Stimulated activated CD4-positive, alpha-beta T cell treated with anti-CD3 and anti-CD28 coated beads, Interleukin-4, amount 100 ng/mL, for 4 hours (primary cell): ENCODE results near the gene TOX2.
A peak's percentile ranks its signal among the peaks of the same experiment; 100 is the strongest.

Experiments used
- DNase-seq, 2 experiments: peaks; one replicate each; pipeline ENCODE4 v3.0.0-alpha.2; 2020

TOX2 gene

DNA sequence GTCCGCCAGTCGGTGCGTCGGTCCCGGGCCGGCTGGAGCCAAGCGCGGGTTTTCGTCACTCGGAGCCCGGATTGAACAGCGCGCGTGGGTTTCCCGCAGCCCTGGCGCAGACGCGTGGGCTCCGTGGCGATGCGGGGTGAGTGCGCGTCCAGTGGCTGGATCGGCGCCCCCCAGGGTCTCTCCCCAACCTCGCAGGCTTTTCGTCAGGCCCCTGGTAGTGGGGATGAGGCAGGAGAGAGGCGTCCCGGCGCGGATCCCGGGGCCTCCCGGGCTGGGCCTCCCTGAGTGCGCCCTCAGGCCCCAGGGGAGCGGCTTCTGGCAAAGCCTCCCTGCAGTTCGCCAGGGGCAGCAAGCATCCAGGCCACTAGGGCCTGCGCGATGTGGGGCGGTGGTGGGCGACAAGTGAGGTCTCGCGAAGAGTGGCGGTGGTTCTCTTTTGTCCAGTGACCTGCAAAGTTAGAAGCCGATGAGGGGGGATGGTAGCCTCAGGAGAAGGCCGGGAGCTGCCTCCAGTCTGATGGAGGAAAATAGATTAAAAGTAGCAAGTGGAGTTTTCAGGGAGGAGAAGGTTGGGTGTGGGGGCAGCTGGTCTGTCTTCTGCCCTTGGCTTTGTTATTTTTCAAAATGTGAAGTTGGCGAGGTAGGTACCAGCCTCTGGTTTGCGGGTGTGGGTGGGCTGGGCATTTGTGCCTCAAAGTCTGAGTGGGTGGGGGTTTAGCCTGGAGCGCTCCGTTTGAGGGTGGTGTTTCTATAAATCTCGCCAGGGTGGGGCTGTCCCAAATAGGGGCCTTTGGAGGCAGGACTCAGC is 1.6 kb downstream of the TOX2 start:
- DNase-seq: peak in 1 of 2 experiments; percentile 10

DNA sequence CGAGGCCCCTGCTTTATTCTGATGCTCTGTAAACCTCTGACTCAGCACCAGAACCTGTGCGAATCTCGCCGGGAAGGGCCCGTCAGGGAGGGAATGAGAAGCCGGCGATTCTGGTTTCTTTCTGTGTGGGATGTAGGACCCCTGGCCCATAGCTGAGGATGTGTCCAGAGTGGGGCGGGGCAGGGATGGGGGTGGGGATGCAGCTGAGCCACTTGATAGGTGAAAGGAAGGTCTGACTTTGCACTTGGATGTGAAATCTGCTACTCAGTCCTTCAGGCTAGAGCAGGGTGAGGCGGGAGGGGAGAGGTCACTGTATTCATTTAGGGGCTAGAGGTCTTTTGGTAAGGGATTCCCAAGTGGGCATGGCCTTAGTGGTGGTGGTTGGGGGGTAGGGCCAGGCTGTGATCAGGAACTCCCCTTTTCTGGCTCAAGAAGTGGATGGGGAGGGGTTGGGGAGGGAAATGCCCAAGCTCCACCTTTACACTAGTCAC is 2.3 kb downstream of the TOX2 start:
- DNase-seq: no peak

DNA sequence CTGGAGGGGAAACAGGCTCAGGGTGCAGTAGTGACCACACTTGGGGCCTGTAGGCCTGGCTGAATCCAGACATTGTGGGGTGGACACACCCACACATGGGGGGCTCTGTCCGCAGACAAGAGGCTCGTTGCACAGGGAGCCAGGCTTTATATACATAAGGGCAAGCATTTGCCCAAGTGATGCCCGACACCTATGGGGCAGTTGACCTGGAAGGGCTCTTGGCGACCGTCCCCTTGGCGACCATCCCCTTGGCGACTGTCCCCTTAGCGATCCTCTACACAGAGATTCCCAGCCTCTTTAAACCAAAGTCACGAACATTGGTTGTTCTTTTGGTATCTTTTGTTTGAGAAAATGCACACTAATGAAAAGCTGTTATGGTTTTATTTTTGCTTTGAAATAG is 2.7 kb downstream of the TOX2 start:
- DNase-seq: no peak

DNA sequence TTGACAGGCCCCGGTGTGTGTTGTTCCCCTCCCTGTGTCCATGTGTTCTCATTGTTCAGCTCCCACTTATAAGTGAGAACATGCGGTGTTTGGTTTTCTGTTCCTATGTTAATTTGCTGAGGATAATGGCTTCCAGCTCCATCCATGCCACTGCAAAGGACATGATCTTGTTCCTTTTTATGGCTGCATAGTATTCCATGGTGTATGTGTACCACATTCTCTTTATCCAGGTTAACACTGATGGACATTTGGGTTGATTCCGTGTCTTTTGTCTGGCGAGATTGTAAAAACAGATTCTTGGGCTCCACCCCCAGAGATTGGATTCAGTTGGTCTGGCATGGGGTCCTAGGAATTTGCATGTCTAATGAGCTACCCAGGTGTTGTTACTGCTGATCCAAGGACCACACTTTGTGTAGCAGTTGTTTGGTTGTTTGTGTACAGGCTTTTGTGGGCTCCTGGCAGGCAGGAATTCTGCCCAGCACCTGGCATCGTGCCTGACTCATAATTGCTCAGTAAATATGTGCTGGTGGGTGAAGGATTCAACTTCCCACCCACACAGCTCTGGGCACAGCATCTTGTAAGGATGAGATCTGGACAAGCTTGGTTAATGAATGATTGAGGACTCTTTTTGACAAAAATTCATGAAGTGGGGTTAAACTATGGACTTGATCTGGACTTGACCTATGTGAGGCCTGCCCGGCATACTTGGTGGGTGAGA is 5.2 kb downstream of the TOX2 start:
- no peak for DNase-seq

DNA sequence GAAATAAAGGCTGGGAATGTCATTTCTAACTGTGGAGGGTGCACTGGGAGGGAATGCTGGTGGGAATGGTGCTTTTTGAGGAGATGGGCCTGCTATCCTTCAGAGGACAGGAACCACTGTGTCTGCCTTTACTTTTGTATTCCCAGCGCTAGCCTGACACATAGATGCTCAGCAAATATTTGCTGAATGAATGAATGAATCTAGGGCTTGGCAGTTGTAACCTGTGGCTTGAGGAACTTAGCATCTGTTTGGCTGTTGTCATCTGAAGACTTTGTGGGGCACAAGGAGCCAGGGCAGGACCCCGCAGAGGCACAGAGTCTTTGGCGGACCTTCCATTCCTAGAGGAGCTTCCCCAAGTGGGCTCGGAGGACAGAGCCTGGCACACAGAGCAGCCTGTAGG is 6.1 kb downstream of the TOX2 start:
- DNase-seq: no peak

DNA sequence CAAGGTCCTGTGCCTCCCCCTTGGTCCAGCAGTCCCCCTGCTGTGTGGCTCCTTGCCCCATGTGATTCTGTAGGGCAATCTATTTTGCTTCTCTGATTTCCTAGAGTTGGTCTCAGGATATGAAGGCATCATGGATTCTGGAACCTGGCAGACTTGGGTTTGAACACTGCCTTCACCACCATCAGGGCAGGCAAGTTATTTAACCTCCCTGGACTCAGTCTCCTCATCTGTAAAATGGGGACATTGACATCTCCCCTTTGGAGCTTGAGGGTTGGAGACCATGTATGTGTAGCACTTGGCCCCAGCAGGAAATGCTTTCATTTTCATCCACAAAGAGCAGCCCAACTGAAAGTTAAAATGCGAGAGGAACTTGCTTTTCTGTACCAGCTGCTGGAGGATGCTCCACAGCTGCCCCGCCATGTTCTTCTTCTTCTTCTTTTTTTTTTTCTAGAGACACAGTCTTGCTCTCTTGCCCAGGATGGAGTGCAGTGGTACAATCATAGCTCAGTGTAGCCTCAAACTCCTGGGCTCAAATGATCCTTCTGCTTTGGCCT is 6.7 kb downstream of the TOX2 start:
- no peak for DNase-seq

DNA sequence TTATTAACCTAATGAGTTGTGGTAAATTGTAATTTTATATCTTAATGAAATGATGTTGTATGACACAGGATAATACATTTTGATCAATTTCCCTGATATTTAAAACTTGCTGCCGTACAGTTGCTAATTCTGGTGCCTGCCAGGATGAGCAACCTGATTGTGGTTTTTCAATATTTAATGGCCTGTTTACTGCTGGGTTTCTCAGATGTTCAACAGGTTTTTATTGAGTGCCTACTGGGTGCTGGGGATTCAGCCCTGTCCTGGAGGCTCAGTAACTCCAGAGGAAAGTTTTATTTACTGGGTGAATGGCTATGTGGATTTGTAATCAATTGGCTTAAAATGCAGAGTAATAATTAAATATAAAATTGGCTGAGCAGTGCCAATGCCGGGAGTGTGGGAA is 8.0 kb downstream of the TOX2 start:
- no peak for DNase-seq

DNA sequence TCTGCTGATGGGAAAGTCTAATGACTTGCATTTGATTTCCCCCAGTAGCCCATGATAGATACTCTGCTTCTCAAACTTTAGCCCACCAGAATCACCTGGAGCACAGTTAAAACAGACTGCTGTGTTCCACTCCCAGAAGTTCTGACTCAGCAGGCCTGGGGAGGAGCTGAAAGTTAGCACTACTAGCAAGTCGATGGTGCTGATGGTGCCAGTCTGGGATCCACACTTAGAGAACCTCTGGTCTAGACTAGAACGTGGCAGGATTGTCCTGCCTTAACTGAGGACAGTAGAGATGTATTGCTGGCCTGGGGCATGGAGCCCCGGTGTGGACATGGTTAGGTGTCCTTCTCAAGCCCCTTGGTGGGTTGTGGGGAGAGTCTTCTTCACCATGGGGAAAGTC is 8.7 kb downstream of the TOX2 start:
- no peak for DNase-seq

DNA sequence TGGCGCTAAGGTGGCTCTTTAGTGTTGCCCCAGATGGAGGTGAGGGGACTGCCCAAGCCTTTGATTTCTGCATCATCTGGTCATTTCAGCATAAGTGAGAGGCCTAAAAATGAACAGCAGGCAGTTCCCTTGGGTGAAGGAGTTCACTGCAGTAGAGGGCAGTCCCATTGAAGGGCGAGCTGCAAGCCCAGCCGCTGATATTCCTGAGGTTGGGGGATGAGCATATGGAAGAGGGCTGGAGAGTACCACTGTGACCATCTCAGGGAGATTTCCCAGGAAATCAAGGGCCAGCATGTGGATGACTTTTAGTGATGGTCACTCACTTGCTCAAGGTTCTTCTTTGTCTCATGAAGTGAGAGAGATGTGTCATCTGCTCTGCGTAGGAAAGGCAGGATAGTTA is 9.3 kb downstream of the TOX2 start:
- DNase-seq: no peak

DNA sequence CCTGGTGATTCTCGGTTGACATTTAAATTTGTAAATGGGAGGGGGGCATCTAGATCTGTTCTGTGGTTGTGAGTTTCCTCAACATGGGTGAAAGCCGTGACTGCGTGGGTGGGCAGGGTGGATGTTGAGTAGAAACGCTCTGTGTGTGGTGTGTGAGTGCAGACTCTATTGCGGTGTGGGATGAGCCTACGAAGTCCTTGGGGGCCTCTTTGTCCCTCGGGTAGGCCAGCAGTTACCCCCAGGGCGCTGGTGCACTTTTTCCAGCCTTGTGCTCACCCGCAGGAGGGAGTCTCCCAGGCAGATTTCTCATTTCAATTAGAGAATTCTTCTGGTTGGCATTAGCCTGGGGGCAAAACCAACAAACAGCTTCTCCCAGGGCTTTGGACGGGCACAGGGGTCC is 10.6 kb downstream of the TOX2 start:
- peak; percentile 64 to 85 for DNase-seq

DNA sequence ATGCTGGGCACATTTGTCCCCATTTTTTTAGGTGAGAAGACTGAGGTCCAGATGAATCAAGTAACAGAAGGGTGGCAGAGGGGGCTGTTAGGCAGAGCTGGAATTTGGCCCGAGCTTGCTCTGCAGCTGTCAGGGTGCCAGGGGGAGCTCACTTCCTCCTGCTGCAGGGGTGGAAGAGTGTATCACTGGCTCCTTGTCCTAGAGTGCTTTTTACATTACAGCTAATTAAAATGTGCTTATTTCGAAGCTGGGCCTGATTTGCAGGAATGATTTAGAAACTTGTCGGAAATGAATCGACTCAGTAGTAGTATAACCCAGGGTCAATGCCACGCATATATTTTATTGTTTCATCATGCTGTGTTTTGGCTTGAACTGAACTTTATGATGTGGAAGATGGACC is 11.1 kb downstream of the TOX2 start:
- DNase-seq: no peak

DNA sequence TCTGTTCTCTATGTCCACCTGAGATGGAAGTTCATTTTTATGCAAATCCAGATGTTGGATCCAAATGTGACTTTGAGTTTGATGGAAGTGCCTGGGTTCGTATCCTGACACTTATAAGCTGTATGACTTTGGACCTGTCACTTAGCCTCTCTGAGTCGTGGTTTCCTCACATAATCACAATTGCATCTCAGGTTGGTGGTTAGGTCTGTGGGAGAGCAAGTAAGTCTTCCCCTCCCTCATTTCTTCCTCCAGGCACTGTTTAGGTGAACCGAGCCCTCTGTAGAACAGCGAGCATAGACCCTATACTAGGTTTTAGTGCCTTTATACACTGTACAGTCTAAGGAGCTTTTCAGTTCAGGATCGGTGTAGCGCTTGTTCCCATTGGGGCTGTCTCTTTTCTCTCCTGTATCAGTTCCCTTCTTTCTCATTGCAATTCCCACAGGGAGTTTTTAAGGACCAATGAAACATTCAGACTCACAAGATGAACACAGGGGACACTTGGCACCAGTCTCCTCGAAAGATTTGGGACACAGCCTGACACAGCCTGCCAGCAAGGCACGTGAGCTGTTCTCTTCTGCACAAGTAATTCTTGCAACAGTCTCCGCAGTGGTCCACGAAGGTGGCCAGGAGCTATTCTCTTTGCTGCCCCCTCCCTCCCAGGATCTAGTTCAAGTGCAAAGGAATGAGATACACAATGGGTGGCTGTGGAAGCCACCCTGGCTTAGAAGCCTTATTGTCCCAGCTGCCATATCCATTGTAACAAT is 11.8 kb downstream of the TOX2 start:
- DNase-seq: no peak

DNA sequence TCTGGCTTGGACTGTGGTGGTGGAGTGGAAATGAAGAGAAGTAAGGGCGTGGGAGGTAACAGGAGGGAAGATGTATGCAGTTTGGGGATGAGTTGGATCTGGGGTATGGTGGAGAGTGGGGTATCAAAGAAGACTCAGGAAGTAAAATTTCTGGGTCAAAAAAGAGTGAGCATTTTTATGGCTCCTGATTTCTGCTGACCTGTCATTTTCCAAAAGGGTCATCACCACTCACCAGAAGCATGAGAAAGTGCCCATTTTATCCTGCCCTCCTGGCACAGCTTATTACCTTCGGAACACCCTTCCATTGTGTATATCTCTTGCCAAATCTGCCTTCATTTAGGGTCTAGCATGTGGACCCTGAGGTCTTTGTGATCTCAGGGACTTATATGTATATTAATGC is 17.3 kb downstream of the TOX2 start:
- DNase-seq: no peak

DNA sequence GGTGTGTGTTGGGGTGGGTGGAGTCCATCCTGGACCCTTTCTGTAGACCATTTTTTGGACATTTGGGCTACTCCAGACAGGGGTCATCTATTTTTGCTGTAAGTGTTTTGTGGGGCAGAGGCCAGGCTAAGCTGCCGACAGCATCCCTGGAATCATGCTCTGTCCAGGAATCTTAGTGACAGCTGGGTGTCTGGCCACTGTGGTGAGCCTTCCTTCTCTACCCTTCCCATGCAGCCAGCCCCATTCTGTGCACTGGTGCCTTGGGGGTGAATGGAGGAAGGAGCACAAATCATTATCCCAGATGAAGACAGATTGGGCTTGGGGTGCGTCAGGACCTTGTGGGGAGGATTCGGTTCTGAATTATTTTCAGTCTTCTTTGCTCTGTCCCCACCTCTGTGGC is 20.2 kb downstream of the TOX2 start:
- DNase-seq: no peak

DNA sequence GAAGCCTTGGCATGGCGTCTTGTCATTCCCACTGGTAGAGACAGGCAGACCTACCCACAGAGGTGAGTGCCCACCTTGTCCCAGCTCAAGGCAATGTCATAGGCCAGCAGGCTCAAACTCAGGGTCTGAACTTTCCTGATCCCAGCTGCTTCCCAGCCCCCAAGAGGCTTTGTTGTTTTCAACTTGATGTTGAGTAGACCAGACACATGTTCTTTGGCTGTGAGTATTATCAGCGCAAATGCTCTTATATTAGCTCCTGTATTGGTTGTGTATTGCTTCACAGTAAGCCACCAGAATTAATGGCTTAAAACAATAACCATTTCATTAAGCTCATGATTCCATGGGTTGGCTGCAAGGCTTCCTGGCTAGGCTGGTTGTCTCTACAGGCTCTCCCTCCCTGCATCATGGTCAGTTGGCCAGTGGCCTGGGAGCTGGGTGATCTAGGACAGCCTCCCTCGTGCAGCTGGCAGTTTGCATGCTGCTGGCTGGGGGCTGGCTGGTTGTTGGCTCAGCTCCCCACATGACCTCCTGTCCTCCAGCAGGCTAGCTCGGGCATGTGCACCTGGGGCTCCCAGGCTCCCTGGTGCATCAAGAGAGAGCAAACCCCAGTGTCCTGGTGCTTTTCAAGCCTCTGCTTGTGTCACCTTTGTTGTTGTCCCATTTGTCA is 21.6 kb downstream of the TOX2 start:
- DNase-seq: no peak

DNA sequence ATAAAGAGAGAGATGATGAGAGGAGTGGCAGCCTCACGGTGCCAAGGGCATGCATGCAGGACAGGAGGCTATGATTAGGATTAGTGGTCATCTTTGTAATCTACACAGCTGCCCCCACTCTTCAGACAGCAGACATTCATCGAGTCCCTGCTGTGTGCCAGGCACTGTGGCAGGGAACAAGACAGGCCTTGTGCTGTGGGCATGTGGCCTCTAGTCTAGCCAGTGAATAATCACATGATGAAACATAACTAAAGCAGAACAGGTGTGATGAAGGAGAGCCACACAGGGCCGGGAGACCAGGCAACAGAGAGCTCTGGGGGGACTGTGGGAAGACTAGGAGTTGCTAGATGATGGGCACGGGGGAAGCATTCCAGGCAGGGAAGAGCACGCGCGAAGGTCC is 22.2 kb downstream of the TOX2 start:
- no peak for DNase-seq

DNA sequence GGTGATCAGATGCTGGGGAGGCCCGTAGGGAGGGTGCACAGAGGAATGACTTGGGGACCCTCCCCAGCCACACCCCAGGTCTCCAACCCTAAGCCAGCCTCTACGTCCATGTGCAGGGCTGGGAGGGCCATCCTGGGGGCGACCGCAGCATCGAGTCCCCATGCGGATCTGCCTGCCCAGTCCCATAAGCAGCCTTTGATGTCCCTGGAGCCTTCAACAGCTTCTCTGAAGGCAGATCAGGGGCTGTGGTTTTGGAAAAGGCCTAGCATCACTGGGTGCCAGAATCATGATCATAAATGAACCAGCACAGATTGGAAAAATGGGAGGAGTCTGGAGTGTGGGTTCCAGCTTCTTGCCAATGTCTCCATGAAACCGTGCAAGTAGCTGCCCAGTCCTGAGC is 22.9 kb downstream of the TOX2 start:
- DNase-seq: no peak

DNA sequence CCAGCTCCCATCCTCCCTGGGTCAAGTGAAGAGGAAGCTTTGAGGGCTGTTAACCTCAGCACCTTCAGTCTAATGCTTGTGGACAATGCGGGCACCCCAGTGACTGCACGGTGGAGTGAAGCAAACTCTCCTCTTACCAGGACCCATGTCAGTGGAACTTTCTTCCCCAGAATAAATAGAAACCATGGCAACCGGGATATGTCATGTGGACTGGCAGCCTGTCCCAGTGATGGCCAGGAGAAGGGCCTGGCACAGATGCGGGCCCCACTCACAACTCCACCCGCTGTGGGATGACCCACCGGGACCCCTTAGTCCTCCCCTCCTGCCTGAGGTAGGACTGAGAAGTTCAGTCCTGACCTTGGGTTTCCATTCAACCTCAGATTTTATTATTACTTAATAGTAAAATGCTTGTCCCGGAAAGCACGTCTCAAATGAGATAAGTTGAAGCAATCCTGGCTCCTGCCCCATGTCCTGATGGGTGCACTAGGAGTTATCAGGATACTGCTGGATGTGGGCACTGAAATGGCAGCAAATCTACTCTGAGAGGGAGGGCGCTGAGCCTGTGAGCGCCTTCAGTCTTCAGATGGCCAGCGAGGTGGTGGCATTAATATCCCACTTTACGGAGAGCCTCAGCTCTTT is 23.5 kb downstream of the TOX2 start:
- no peak for DNase-seq

DNA sequence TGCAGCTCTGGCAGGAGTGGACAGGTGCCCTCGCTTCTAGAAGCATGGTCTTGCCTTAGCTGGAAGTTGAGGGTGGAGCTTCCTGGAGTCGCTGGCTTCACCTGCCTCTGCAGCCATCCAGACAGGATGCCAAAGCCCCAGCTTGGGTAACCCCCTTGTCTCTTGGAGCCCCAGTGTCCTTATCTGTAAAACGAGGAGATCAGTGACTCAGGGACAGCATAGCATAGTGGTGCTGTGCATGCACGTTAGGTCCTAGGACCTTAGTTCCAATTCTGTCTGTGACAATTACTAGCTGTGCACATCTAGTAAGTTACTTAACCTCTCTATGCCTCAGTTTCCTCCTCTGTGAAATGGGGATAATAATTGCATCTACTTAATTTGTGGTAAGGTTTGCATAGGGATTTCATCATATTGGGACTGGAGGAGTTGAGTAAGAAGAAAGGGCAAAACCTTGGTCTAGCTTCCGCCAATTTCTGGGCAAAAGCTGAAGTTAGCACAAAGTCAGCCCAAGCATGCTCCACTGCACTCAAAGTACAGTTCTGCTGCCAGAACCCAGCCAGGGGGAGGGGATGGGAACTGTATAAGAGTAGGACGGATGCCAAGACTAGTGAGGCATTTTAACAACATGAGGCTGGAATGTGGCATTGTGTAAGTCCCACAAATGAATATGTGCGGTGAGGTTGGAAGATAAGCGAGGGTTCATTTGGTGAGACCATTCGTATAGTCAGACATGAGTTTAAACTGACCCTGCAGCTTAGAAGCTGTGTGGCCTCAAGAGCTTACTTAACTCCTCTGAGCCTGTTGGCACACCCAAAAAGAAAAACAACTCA is 24.5 kb downstream of the TOX2 start:
- no peak for DNase-seq

DNA sequence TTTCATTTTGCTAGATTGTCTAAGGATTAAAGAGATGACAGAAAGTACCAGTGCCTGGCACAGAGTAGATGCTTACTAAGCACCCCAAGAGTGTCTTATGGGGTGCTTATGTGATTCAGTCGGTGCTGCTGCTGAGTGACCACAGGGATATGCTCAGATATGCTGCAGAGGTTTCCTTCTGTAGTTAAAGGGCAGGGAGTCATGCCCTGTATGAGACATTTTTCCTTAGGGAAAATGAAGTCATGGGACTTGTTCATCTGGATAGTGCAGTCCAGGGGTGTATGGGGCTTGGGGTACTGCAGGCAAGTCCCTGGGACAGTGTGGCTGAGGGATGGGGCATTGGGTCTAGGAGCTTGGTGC is 25.1 kb downstream of the TOX2 start:
- no peak for DNase-seq

DNA sequence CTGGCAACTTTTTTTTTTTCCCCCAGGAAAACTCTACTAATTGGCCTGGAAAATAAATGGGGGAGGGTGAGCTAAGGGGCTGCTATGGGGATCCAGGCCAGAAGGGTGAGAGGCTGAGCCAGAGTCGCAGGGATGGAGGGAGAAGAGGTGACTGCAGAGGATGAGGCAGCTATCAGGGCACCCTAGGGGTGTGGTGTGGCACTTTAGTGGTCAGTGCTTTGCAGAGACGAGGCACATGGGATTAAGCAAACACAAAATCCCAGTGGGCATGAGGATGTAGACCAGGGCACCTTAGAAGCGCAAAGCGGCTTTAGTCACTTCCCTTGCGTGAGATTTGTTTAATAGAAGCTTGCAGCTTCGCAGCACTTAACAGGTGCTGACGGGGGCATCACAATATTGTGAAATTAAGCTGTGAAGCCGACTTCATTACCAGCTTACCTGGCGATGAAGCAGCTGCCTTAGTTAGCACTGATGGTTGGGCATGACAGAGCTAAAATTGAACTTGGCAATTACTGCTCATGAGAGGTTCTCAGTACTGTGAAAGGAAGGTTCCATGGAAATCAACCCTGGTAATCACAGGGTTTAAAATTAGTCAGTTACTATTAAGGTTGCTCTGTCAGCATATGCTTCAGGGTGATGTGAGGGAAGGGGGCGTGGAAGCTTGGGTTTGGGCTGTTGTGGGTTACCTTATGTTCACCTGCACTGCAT is 26.0 kb downstream of the TOX2 start:
- DNase-seq: no peak
